Measurements from ENCODE around the gene ARRDC4. TPM values are rescaled to one million over a fixed set of nuclear protein-coding genes. Genes with fewer than 3 reads are reported as not detected.

ARRDC4 gene
- polyA plus RNA-seq, 3 donors: 13.0 to 40.5 (median 19.0) TPM

DNA sequence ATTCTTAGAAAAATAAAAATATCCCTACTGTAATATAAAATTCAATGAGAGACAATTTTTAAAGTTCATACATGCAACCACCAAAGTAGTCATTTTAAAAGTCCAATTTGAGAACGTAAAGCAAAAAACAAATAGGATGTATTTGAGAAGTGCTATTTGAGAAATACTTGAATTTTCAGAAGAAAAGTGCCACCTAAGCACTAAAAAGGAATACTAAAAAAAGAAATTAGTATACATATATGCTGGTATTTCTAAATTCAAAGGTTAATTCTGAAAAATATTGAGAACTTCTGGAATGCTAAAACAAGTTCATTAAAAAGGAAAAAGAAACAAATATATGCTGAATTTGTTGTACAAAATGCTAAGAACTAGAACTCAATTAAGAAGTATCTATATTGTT, 29.2 kb upstream of the ARRDC4 start:
- no peak overlapping the region for H2AFZ ChIP-seq (ENCODE audit: insufficient read depth, low read depth, low read length, poor library complexity, severe bottlenecking)
- H3K27me3 ChIP-seq (ENCODE audit: control insufficient read depth in 2 of 2, insufficient read depth in 2 of 2, low read length in 2 of 2): no peaks in the 10 kb centered on the region
- no peak overlapping the region for H3K4me2 ChIP-seq (replicated peaks; ENCODE audit: extremely low read depth, low read length, poor library complexity, severe bottlenecking)
- Mint-ChIP-seq H3K27me3 (ENCODE audit: low read depth in 3 of 3) (peaks cover 2% of the 10 kb centered on the region in 3 donors), H3K27ac (no peak overlapping the region), H3K4me3 (no peak overlapping the region), H3K4me1 (no peaks in the 10 kb centered on the region), H3K36me3 (no peaks in the 10 kb centered on the region), H3K9me3 (peaks cover 5 to 27% (median 20%) of the 10 kb centered on the region in 7 donors)
- no peaks in the 10 kb centered on the region for H3K4me1 ChIP-seq (ENCODE audit: control insufficient read depth in 1 of 2, insufficient read depth in 2 of 2, low read length in 2 of 2)
- no peak overlapping the region for H3K9ac ChIP-seq (ENCODE audit: insufficient read depth, low read length, poor library complexity, severe bottlenecking)
- H3K79me2 ChIP-seq (ENCODE audit: insufficient read depth, low read length): no peaks in the 10 kb centered on the region
- intact Hi-C loops (cut with micrococcal nuclease): loop anchor here in 1 of 2 donors (10.0 kb wide), 1 partner anchor 73 kb away; no protein-coding TSS in a partner anchor
- no peaks in the 10 kb centered on the region for H4K20me1 ChIP-seq (ENCODE audit: insufficient read depth, low read length)
- DNase-seq: no peak
- TF ChIP-seq, protein P1, sequence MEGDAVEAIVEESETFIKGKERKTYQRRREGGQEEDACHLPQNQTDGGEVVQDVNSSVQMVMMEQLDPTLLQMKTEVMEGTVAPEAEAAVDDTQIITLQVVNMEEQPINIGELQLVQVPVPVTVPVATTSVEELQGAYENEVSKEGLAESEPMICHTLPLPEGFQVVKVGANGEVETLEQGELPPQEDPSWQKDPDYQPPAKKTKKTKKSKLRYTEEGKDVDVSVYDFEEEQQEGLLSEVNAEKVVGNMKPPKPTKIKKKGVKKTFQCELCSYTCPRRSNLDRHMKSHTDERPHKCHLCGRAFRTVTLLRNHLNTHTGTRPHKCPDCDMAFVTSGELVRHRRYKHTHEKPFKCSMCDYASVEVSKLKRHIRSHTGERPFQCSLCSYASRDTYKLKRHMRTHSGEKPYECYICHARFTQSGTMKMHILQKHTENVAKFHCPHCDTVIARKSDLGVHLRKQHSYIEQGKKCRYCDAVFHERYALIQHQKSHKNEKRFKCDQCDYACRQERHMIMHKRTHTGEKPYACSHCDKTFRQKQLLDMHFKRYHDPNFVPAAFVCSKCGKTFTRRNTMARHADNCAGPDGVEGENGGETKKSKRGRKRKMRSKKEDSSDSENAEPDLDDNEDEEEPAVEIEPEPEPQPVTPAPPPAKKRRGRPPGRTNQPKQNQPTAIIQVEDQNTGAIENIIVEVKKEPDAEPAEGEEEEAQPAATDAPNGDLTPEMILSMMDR (IDR thresholded peaks at IDR 0.05): no peak
- no peak overlapping the region for H3K27ac ChIP-seq (ENCODE audit: low read depth in 1 of 2, low read length in 2 of 2)
- H3K9me3 ChIP-seq (replicated peaks in 1 of 2; ENCODE audit: control insufficient read depth in 1 of 2, insufficient read depth in 1 of 2, low read length in 2 of 2): peaks cover 0 to 10% of the 10 kb centered on the region in 2 donors
- no CpG with 5 or more reads among the region's 1 CpG for WGBS (ENCODE audit: insufficient coverage)
- no peak overlapping the region for H3K4me3 ChIP-seq (replicated peaks in 1 of 3; ENCODE audit: low read depth in 2 of 3, low read length in 3 of 3)
- H3K36me3 ChIP-seq (replicated peaks in 1 of 2; ENCODE audit: control insufficient read depth in 1 of 2, insufficient read depth in 2 of 2, low read length in 2 of 2): no peaks in the 10 kb centered on the region

DNA sequence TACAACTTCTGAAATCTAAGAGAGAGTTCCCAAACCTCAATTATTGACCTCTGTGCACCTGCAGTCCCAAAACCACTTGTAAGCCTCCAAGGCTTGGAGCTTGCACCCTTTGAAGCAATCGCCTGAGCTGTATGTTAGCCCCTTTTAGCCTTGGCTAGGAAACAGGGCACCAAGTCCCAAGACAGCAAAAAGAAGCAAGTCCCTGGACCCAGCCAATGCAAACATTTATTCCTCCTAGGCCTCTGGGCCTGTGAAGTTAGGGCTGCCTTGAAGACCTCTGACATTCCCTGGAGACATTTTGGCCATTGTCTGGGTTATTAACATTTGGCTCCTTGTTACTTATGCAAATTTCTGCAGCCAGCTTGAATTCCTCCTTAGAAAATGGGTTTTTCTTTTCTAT, 26.9 kb upstream of the ARRDC4 start:
- Mint-ChIP-seq H3K27me3 (ENCODE audit: low read depth in 3 of 3) (peaks cover 0 to 4% (median 2%) of the 10 kb centered on the region in 3 donors), H3K36me3 (no peaks in the 10 kb centered on the region), H3K9me3 (peaks cover 3 to 26% (median 20%) of the 10 kb centered on the region in 7 donors), H3K27ac (no peak overlapping the region), H3K4me3 (no peak overlapping the region), H3K4me1 (no peaks in the 10 kb centered on the region)
- no peaks in the 10 kb centered on the region for H3K36me3 ChIP-seq (replicated peaks in 1 of 2; ENCODE audit: control insufficient read depth in 1 of 2, insufficient read depth in 2 of 2, low read length in 2 of 2)
- H2AFZ ChIP-seq (ENCODE audit: insufficient read depth, low read depth, low read length, poor library complexity, severe bottlenecking): no peak overlapping the region
- no CpG with 5 or more reads among the region's 1 CpG for WGBS (ENCODE audit: insufficient coverage)
- H3K9me3 ChIP-seq (replicated peaks in 1 of 2; ENCODE audit: control insufficient read depth in 1 of 2, insufficient read depth in 1 of 2, low read length in 2 of 2): peaks cover 0 to 10% of the 10 kb centered on the region in 2 donors
- no peak for DNase-seq
- no peak overlapping the region for H3K4me2 ChIP-seq (replicated peaks; ENCODE audit: extremely low read depth, low read length, poor library complexity, severe bottlenecking)
- no peak overlapping the region for H3K9ac ChIP-seq (ENCODE audit: insufficient read depth, low read length, poor library complexity, severe bottlenecking)
- no peak overlapping the region for H3K4me3 ChIP-seq (replicated peaks in 1 of 3; ENCODE audit: low read depth in 2 of 3, low read length in 3 of 3)
- TF ChIP-seq, protein P1 (IDR thresholded peaks at IDR 0.05): no peak
- H3K27me3 ChIP-seq (ENCODE audit: control insufficient read depth in 2 of 2, insufficient read depth in 2 of 2, low read length in 2 of 2): no peaks in the 10 kb centered on the region
- no peaks in the 10 kb centered on the region for H3K79me2 ChIP-seq (ENCODE audit: insufficient read depth, low read length)
- intact Hi-C loops (cut with micrococcal nuclease): loop anchor here in 1 of 2 donors (10.0 kb wide), 1 partner anchor 71 kb away; no protein-coding TSS in a partner anchor
- no peak overlapping the region for H3K27ac ChIP-seq (ENCODE audit: low read depth in 1 of 2, low read length in 2 of 2)
- no peaks in the 10 kb centered on the region for H4K20me1 ChIP-seq (ENCODE audit: insufficient read depth, low read length)
- H3K4me1 ChIP-seq (ENCODE audit: control insufficient read depth in 1 of 2, insufficient read depth in 2 of 2, low read length in 2 of 2): no peaks in the 10 kb centered on the region
